ENCODE data around the gene SCAF4. TPM values are rescaled to one million over a fixed set of nuclear protein-coding genes. Genes with fewer than 3 reads are reported as not detected.

Gene SCAF4
- total and polyA plus RNA-seq, 9 of the 15 experiments (the other 6 are each of a cell fraction or from before 2014, with no cell fraction given), result 2.3 to 55.7 (median 17.2) TPM

- TF ChIP-seq CBFA2T2 (conservative IDR thresholded peaks at IDR 0.05) (peak; percentile 35; the same call in 1 of the 2 replicates), MEF2A (IDR thresholded peaks at IDR 0.05; ENCODE audit: control insufficient read depth, low read depth, low read length) (no peak), NCOR1 (IDR thresholded peaks at IDR 0.05) (0 out of 2 replicates have a peak, but pooled peaks have one; percentile 23), GATAD2B (IDR thresholded peaks at IDR 0.05; ENCODE audit: borderline replicate concordance) (peak; percentile 40), DNMT1 (IDR thresholded peaks at IDR 0.05) (no peak), ZFP91 (CRISPR knock-in tag; IDR thresholded peaks at IDR 0.05) (no peak), JUNB (CRISPR knock-in tag; conservative IDR thresholded peaks at IDR 0.05) (no peak), TEAD2 (tag; IDR thresholded peaks at IDR 0.05) (peak; percentile 11; the same call in 1 of the 2 replicates), ATF1 (CRISPR knock-in tag; IDR thresholded peaks at IDR 0.05) (no peak), ATF1 (tag; IDR thresholded peaks at IDR 0.05) (0 out of 2 replicates have a peak, but pooled peaks have one; percentile 6), RFX1 (IDR thresholded peaks at IDR 0.05) (0 out of 2 replicates have a peak, but pooled peaks have one; percentile 9), RBM22 (IDR thresholded peaks at IDR 0.05; ENCODE audit: low read depth, low read length, poor library complexity, severe bottlenecking) (no peak)
These were observed 17.1 kb downstream of the SCAF4 start (continued) for GRCh38 chr21:31714741-31715365.

Data from K562 (cell line).